ENCODE measurements around the gene DPEP2. TPM values are rescaled to one million over a fixed set of nuclear protein-coding genes. Genes with fewer than 3 reads are reported as not detected.

DPEP2 gene
- total and polyA plus RNA-seq, 2 donors = 5.6 to 19.0 TPM

DNA sequence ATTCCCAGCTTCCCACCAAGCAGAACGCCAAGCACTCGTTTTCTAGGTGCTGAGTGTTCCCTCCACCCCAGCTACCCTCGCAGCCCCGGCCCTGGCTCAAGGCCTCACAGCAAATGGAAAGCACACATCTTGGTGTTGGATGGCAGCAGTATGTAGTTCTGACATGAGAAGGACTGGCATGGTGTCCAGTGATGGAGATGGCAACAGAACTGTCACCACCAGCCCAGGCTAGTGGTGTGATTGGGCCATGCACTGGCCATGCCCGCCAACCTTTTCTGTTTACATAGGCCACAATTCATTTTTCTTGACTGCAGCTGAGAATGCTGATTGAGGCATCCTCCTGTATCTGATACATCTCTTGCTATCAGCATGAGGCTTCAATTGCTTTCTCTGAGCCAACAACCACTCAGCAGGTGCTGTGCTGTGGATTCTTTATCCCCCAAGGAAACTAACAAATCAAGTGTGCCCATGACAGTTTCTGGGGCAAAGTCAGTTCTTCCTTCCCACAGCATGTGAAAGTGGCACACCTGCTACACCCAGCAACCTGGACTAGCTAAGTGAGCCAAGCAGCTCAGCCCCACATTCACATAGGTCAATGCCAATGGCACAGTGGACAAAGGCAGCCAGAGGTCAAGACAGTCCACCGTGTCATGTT is 34.7 kb downstream of the DPEP2 start:
- H3K4me3 ChIP-seq (ENCODE audit: low read length in 2 of 2) = no peak overlapping the region
- peak in 4 of 9 donors; percentile 68 to 87 (median 71) for DNase-seq (ENCODE audit: low read depth in 6 of 9, low spot score in 9 of 9)
- H3K36me3 ChIP-seq (ENCODE audit: control insufficient read depth in 2 of 2, insufficient read depth in 2 of 2, low read length in 1 of 2) = peaks cover 32 to 41% of the 10 kb centered on the region in 2 donors
- 94% methylated on average over 6 of the region's 6 CpGs for WGBS
- no peaks in the 10 kb centered on the region for H3K27me3 ChIP-seq (ENCODE audit: control insufficient read depth in 2 of 2, insufficient read depth in 1 of 2, low read length in 1 of 2)
- no peaks in the 10 kb centered on the region for H3K9me3 ChIP-seq (ENCODE audit: control insufficient read depth in 2 of 2, insufficient read depth in 1 of 2, low read length in 1 of 2)
- H3K4me1 ChIP-seq (ENCODE audit: control insufficient read depth in 2 of 2, insufficient read depth in 2 of 2, low read length in 2 of 2) = peaks cover 48 to 61% of the 10 kb centered on the region in 2 donors
- H3K27ac ChIP-seq (ENCODE audit: low read depth in 1 of 2, low read length in 1 of 2) = peak overlapping the region; percentile 64 to 93

GRCh38 chr16:67963662-67964321 is 35.5 kb downstream of the DPEP2 start:
- Histone ChIP-seq H3K4me3 (ENCODE audit: low read length in 2 of 2) (peak overlapping the region in 1 of 2 donors; percentile 3), H3K4me1 (ENCODE audit: control insufficient read depth in 2 of 2, insufficient read depth in 2 of 2, low read length in 2 of 2) (peaks cover 43 to 55% of the 10 kb centered on the region in 2 donors), H3K27me3 (ENCODE audit: control insufficient read depth in 2 of 2, insufficient read depth in 1 of 2, low read length in 1 of 2) (no peaks in the 10 kb centered on the region), H3K9me3 (ENCODE audit: control insufficient read depth in 2 of 2, insufficient read depth in 1 of 2, low read length in 1 of 2) (peaks cover 0 to 4% of the 10 kb centered on the region in 2 donors), H3K27ac (ENCODE audit: low read depth in 1 of 2, low read length in 1 of 2) (peak overlapping the region; percentile 64 to 93), H3K36me3 (ENCODE audit: control insufficient read depth in 2 of 2, insufficient read depth in 2 of 2, low read length in 1 of 2) (peaks cover 40 to 48% of the 10 kb centered on the region in 2 donors)
- peak in 2 of 9 donors; percentile 33 to 40 for DNase-seq (ENCODE audit: low read depth in 6 of 9, low spot score in 9 of 9)
- WGBS = 93% methylated on average over 32 of the region's 32 CpGs

- Histone ChIP-seq H3K27me3 (ENCODE audit: control insufficient read depth in 2 of 2, insufficient read depth in 1 of 2, low read length in 1 of 2) (no peaks in the 10 kb centered on the region), H3K36me3 (ENCODE audit: control insufficient read depth in 2 of 2, insufficient read depth in 2 of 2, low read length in 1 of 2) (peaks cover 45 to 53% of the 10 kb centered on the region in 2 donors), H3K9me3 (ENCODE audit: control insufficient read depth in 2 of 2, insufficient read depth in 1 of 2, low read length in 1 of 2) (peaks cover 0 to 4% of the 10 kb centered on the region in 2 donors), H3K4me1 (ENCODE audit: control insufficient read depth in 2 of 2, insufficient read depth in 2 of 2, low read length in 2 of 2) (peaks cover 41 to 54% of the 10 kb centered on the region in 2 donors), H3K4me3 (ENCODE audit: low read length in 2 of 2) (peak overlapping the region in 1 of 2 donors; percentile 3), H3K27ac (ENCODE audit: low read depth in 1 of 2, low read length in 1 of 2) (peak overlapping the region; percentile 53 to 93)
- WGBS = 95% methylated on average over 2 of the region's 2 CpGs
- DNase-seq (ENCODE audit: low read depth in 6 of 9, low spot score in 9 of 9) = no peak
These were observed 36.0 kb downstream of the DPEP2 start for GRCh38 chr16:67963292-67963661.

DNA sequence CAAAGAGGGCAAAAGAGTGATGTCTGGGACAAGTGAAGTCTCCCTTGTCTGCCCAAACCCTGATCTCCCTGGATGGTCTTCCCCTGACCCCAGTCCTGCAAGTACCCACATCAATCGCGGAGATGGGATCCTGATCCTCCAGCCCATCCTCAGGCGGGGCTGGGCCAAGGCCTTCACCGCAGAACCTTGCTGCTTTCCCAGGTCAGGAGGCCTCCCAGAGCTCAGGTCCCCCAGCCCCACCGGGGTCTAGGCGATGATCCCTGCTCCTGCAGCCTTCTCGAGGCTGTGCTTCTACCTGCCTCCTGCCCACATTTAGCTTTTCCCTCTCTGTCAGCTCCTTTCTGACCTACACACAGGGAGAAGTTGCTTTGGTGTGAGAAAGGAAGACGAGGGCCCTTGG is 37.1 kb downstream of the DPEP2 start:
- H3K4me1 ChIP-seq (ENCODE audit: control insufficient read depth in 2 of 2, insufficient read depth in 2 of 2, low read length in 2 of 2) = peaks cover 39 to 47% of the 10 kb centered on the region in 2 donors
- DNase-seq (ENCODE audit: low read depth in 6 of 9, low spot score in 9 of 9) = no peak
- 97% methylated on average over 8 of the region's 8 CpGs for WGBS
- H3K27ac ChIP-seq (ENCODE audit: low read depth in 1 of 2, low read length in 1 of 2) = no peak overlapping the region
- H3K9me3 ChIP-seq (ENCODE audit: control insufficient read depth in 2 of 2, insufficient read depth in 1 of 2, low read length in 1 of 2) = peaks cover 0 to 4% of the 10 kb centered on the region in 2 donors
- H3K27me3 ChIP-seq (ENCODE audit: control insufficient read depth in 2 of 2, insufficient read depth in 1 of 2, low read length in 1 of 2) = no peaks in the 10 kb centered on the region
- H3K4me3 ChIP-seq (ENCODE audit: low read length in 2 of 2) = no peak overlapping the region
- peaks cover 53 to 62% of the 10 kb centered on the region in 2 donors for H3K36me3 ChIP-seq (ENCODE audit: control insufficient read depth in 2 of 2, insufficient read depth in 2 of 2, low read length in 1 of 2)

- 96% methylated on average over 13 of the region's 13 CpGs for WGBS
- Histone ChIP-seq H3K4me3 (ENCODE audit: low read length in 2 of 2) (no peak overlapping the region), H3K27me3 (ENCODE audit: control insufficient read depth in 2 of 2, insufficient read depth in 1 of 2, low read length in 1 of 2) (no peaks in the 10 kb centered on the region), H3K4me1 (ENCODE audit: control insufficient read depth in 2 of 2, insufficient read depth in 2 of 2, low read length in 2 of 2) (peaks cover 33 to 41% of the 10 kb centered on the region in 2 donors), H3K27ac (ENCODE audit: low read depth in 1 of 2, low read length in 1 of 2) (no peak overlapping the region), H3K36me3 (ENCODE audit: control insufficient read depth in 2 of 2, insufficient read depth in 2 of 2, low read length in 1 of 2) (peaks cover 53 to 62% of the 10 kb centered on the region in 2 donors), H3K9me3 (ENCODE audit: control insufficient read depth in 2 of 2, insufficient read depth in 1 of 2, low read length in 1 of 2) (peaks cover 0 to 4% of the 10 kb centered on the region in 2 donors)
- peak in 1 of 9 donors; percentile 12 for DNase-seq (ENCODE audit: low read depth in 6 of 9, low spot score in 9 of 9)
These were observed 37.7 kb downstream of the DPEP2 start for GRCh38 chr16:67961551-67961957.

- DNase-seq (ENCODE audit: low read depth in 6 of 9, low spot score in 9 of 9) = no peak
- no peak overlapping the region for H3K4me3 ChIP-seq (ENCODE audit: low read length in 2 of 2)
- H3K4me1 ChIP-seq (ENCODE audit: control insufficient read depth in 2 of 2, insufficient read depth in 2 of 2, low read length in 2 of 2) = peaks cover 16 to 23% of the 10 kb centered on the region in 2 donors
- no peak overlapping the region for H3K27ac ChIP-seq (ENCODE audit: low read depth in 1 of 2, low read length in 1 of 2)
- WGBS = 95% methylated on average over 11 of the region's 11 CpGs
- H3K9me3 ChIP-seq (ENCODE audit: control insufficient read depth in 2 of 2, insufficient read depth in 1 of 2, low read length in 1 of 2) = peaks cover 0 to 4% of the 10 kb centered on the region in 2 donors
- H3K36me3 ChIP-seq (ENCODE audit: control insufficient read depth in 2 of 2, insufficient read depth in 2 of 2, low read length in 1 of 2) = peaks cover 65 to 66% of the 10 kb centered on the region in 2 donors
- no peaks in the 10 kb centered on the region for H3K27me3 ChIP-seq (ENCODE audit: control insufficient read depth in 2 of 2, insufficient read depth in 1 of 2, low read length in 1 of 2)
These were observed 39.6 kb downstream of the DPEP2 start for GRCh38 chr16:67959536-67960329.

DNA sequence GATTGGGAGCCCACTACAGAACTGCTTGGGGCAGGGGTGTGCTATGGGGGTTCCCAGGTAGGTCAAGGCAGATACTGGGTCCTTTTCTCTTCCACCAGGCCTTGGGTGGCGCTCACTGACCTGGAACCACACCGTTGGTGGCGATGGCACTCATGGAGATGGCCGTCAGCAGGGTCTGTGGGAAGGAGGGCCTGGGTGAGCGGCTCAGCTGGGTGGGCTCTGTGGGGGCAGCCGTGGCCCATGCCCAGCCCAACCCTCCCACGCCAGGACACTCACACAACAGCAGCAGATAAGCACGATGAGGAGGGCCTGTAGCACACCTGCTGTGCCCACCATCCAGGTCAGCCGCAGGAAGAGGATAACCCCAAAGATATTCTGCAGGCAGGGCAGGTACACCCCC is 41.7 kb downstream of the DPEP2 start:
- Histone ChIP-seq H3K36me3 (ENCODE audit: control insufficient read depth in 2 of 2, insufficient read depth in 2 of 2, low read length in 1 of 2) (peaks cover 66 to 71% of the 10 kb centered on the region in 2 donors), H3K9me3 (ENCODE audit: control insufficient read depth in 2 of 2, insufficient read depth in 1 of 2, low read length in 1 of 2) (peaks cover 0 to 4% of the 10 kb centered on the region in 2 donors), H3K4me1 (ENCODE audit: control insufficient read depth in 2 of 2, insufficient read depth in 2 of 2, low read length in 2 of 2) (peaks cover 0 to 3% of the 10 kb centered on the region in 2 donors), H3K27ac (ENCODE audit: low read depth in 1 of 2, low read length in 1 of 2) (no peak overlapping the region), H3K4me3 (ENCODE audit: low read length in 2 of 2) (no peak overlapping the region), H3K27me3 (ENCODE audit: control insufficient read depth in 2 of 2, insufficient read depth in 1 of 2, low read length in 1 of 2) (no peaks in the 10 kb centered on the region)
- no peak for DNase-seq (ENCODE audit: low read depth in 6 of 9, low spot score in 9 of 9)
- WGBS = 97% methylated on average over 9 of the region's 9 CpGs

DNA sequence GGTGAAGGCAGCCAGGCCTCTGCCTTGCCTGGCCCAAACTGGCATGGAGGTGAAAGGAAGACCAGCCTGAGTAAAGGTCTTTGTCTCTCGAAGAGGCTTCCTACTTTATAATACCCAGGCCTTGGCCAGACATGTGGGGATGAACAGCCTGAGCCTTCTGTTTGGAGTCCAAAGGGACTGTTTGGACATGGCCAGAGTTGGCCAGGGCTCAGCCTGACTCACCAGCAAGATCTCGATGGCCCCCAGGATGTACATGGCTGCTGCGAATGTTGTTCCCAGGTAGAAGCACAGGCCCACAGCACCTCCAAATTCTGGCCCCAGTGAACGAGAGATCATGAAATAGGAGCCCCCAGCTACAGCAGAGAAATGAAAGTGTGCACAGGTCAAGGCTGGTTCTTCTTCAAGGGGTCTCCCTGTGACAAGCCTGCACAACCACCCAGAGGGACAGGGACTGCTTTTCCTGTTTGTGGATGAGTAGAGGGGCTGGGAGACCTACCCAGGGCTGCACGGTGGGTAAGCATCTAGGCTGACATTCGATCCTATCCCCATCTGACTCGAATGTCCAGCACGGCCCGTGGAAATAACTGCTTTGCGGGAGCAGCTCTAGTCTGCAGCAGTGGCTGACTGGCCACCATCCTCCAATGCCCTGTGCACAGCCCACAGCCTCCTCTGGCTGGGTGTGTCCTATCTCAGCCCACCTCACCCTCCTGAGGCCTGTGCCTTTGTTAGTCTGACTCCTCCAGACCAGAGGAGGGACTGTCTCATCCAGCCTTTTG is 44.7 kb downstream of the DPEP2 start:
- Histone ChIP-seq H3K36me3 (ENCODE audit: control insufficient read depth in 2 of 2, insufficient read depth in 2 of 2, low read length in 1 of 2) (peaks cover 61 to 70% of the 10 kb centered on the region in 2 donors), H3K27ac (ENCODE audit: low read depth in 1 of 2, low read length in 1 of 2) (no peak overlapping the region), H3K9me3 (ENCODE audit: control insufficient read depth in 2 of 2, insufficient read depth in 1 of 2, low read length in 1 of 2) (peaks cover 0 to 4% of the 10 kb centered on the region in 2 donors), H3K4me1 (ENCODE audit: control insufficient read depth in 2 of 2, insufficient read depth in 2 of 2, low read length in 2 of 2) (no peaks in the 10 kb centered on the region), H3K4me3 (ENCODE audit: low read length in 2 of 2) (no peak overlapping the region), H3K27me3 (ENCODE audit: control insufficient read depth in 2 of 2, insufficient read depth in 1 of 2, low read length in 1 of 2) (no peaks in the 10 kb centered on the region)
- 95% methylated on average over 10 of the region's 10 CpGs for WGBS
- DNase-seq (ENCODE audit: low read depth in 6 of 9, low spot score in 9 of 9) = no peak

Data from thymus (tissue), 11 donors.